Smooth muscle cell of trachea (primary cell): Measurements from ENCODE around the gene PLIN1. TPM values are rescaled to one million over a fixed set of nuclear protein-coding genes. Genes with fewer than 3 reads are reported as not detected.

Source experiments
- total RNA-seq: library from RNA; depleted of rRNA; stranded (reverse); fragments of >200 nt; gene quantifications from 2 replicates; pipeline ENCODE4 v1.2.1, GENCODE V29; 2014

PLIN1 gene
- total RNA-seq: under 0.01 and 0.50 TPM in 2 replicates

GRCh38 chr15:89679212-89679611 is at the start of gene PLIN1:
Gene PLIN1 (minus strand): TSS chr15:89679367. CDS start chr15:89677489, 1,878 bp downstream.

GRCh38 chr15:89690276-89691218 is 11.4 kb upstream of the PLIN1 start, which contains the start of the genes PEX11A and WDR93:
Gene PEX11A (minus strand): TSS chr15:89690754. CDS start chr15:89690632, 122 bp downstream.
Gene WDR93 (plus strand): TSS chr15:89690811. CDS start chr15:89701747, 10,936 bp downstream.

GRCh38 chr15:89654847-89655805 is 24.0 kb downstream of the PLIN1 start, which contains the start of gene KIF7:
Gene KIF7 (minus strand): TSS chr15:89655467. CDS start chr15:89652930, 2,537 bp downstream.

Other genes with a start within 250 kb of the PLIN1 start
- gene RHCG, start 182.8 kb downstream of the PLIN1 start, total RNA-seq: not detected in 2 replicates
- 0.33 and 4.7 TPM in 2 replicates for gene TICRR, start 103.9 kb downstream of the PLIN1 start, total RNA-seq
- 11.9 and 19.7 TPM in 2 replicates for gene KIF7, start 23.9 kb downstream of the PLIN1 start, total RNA-seq
- gene PEX11A, start 11.4 kb upstream of the PLIN1 start, total RNA-seq: 11.3 and 11.4 TPM in 2 replicates
- not detected in 2 replicates for gene WDR93, start 11.4 kb upstream of the PLIN1 start, total RNA-seq
- gene MESP1, start 71.9 kb upstream of the PLIN1 start, total RNA-seq: 0.29 and 0.50 TPM in 2 replicates
- 0.58 and 1.3 TPM in 2 replicates for gene MESP2, start 97.0 kb upstream of the PLIN1 start, total RNA-seq
- 138 and 190 TPM in 2 replicates for gene ANPEP, start 135.5 kb upstream of the PLIN1 start, total RNA-seq
- gene AP3S2, start 214.6 kb upstream of the PLIN1 start, total RNA-seq: 68.5 and 89.2 TPM in 2 replicates
- 12.7 and 17.9 TPM in 2 replicates for gene ARPIN, start 233.6 kb upstream of the PLIN1 start, total RNA-seq